UCSD-AML1 (cell line): ENCODE measurements around the gene IL10RB.

Experiments
- DNase-seq: peaks from one replicate; lab custom pipeline; 2025; ENCODE audit not compliant: unreplicated experiment; lab: John Stamatoyannopoulos, UW

The IL10RB gene

DNA sequence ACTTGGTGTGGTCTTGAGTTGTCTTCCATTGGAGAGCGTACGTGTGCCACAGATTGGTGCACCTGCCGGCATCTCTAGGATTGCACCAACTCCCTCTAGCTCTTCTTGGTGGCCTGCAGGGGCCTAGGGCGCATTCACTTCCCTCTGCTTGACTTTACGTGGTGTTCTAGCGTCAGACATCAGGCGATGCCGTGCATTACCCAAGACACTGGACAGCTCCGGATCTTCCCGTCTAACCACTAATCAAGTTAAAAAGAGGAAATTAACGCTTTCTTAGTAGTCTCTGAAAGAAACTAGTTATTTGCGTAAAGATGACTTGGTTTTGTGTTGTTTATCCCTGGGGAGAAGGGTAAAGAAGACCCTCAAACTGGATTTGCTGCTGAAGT is 510 bp upstream of the IL10RB start:
- peak; percentile 54 for DNase-seq

DNA sequence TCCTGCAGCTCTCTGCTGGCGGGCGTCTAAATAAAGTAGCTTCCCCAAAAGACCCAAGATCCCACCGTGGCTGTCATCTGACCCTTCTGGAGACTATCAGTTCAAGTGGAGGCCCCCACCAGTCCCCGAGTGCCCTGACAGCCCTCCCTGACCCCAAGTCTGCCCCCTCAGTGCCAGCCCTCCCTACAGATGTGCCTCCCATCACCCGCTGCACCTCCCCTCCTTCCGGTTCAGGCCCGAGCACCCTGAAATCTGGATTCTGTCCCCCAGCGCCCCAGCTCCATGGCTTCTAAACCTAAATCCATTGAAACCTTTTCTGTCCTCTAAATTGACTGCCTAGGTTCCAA is 595 bp downstream of the IL10RB start:
- DNase-seq, result no peak

DNA sequence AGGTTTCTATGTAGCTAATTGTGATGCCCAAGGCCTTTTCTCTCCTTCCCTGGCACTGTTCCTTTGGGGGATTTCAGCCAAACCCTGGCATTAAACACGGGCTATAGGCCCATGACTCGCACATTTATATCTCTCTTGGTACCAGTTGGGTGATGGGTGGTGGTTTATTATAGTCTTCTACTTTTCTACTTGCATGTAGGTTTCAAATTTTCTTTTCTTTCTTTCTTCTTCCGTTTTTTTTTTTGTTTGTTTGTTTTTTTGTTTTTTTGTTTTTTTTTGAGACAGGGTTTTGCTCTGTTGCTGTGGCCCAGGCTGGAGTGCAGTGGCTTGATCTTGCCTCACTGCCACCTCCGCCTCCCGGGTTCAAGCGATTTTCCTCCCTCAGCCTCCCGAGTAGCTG is 1.1 kb downstream of the IL10RB start:
- no peak for DNase-seq

GRCh38 chr21:33268393-33268736 is 2.2 kb downstream of the IL10RB start:
- no peak for DNase-seq

DNA sequence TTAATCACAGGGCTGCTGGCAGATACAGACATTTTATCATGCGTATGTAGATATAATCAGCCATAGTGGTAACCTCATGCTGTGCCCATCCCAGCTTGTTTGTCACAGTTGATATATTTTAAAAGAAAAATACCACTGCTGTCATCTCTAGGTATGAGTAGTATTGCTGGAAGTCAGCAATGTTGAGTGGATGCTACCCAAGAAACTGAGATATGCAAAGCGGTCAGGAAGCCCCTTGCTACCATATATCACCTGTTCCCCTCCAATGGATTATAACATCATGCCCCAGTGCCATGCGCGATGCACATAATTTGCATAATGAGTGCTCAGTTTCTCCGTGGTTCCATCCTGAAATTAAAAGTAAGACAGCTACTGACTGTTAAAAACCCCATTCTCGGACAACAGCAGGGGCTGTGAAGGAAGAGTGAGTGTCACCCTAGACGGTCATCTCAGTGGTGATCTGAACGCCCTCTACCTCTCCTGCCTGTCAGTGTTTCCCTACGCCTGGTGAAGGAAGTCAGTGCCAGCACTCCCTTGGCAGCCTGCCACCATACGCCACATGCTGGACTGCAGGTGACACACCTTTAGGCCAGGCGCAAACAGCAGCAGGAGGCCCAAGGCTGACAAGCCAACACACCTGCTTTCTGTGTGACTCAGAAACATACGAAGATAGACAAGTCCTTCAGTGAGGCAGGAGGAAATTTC is 2.7 kb downstream of the IL10RB start:
- no peak for DNase-seq

- DNase-seq, result no peak
Observed at GRCh38 chr21:33270986-33271385, 4.8 kb downstream of the IL10RB start.

GRCh38 chr21:33273044-33273443 is 6.9 kb downstream of the IL10RB start:
- DNase-seq, result no peak

GRCh38 chr21:33278721-33279120 is 12.6 kb downstream of the IL10RB start:
- no peak for DNase-seq

DNA sequence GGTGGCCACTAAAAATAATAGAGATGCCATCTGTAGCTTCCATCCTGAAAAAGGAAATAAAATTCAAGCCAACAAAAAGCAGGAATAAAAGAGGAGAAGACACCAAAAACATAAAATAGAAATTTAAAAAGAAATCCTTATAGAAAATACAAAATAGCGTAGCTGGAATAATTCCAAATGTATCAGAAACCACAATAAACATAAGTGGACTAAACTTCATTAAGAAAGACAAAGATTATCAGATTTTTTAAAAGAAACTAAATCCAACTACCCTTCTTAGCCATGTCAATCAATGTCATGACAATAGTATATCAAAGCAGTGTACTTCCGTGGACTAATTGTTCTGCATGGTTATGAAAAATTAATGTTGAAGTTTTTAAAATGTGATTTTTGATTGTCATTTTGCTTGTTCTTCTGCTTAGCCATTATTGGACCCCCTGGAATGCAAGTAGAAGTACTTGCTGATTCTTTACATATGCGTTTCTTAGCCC is 13.2 kb downstream of the IL10RB start:
- no peak for DNase-seq

GRCh38 chr21:33281096-33281652 is 15.0 kb downstream of the IL10RB start:
- no peak for DNase-seq

DNA sequence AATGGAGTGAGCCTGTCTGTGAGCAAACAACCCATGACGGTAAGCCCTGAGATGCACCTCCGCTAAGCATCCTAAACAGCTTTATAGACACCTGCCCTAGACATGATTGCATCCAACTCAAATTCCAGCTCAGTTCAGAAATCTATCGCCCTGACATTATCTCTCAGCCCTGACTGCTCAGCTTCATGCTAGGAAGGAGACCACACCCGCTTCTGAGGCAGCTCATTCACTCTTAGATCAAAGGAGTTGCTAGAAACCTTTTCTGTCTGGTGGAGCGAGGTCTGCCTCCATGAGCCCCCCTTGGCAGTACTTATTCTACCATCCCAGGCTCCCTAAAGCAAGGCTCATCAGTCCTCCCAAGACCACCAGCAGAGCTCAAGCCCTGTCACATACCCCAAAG is 17.0 kb downstream of the IL10RB start:
- DNase-seq, result no peak

GRCh38 chr21:33286076-33286475 is 19.9 kb downstream of the IL10RB start:
- no peak for DNase-seq

DNA sequence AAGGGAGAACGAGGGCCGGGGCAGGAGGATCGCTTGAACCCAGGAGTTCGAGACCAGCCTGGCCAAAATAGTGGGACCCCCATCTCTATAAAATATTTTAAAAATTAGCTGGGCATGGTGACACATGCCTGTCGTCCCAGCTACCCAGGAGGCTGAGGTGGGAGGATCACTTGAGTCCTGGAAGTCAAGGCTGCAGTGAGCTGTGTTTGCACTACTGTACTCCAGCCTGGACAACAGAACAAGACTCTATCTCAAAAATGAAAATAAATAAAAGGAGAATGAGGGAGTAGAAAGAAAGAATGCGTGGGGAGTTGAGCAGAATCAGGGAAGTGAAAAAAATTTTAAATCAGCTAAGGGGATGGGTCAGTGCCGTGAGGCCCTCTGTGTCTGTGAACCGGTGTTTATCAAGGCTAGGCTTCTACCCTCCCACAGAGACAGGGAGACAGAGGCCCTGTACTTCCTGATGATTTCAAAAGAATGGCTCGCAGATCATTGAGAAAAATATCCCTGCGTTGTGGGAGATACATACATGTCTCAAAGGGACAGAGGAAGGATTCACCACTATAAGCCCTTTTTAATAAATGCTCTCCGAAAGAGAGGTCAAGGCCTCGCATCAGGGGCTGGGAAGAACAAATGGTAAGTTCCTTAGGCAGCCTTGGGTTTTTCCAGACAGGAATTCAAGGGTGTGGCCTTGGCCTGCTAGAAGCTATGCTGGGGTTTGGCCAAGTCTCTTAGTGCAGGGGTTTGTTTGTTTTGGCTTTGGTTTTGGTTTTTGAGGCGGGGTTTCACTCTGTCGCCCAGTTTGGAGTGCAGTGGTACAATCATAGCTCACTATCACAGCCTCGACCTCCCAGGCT is 20.7 kb downstream of the IL10RB start:
- DNase-seq, result no peak

GRCh38 chr21:33289199-33289819 is 23.1 kb downstream of the IL10RB start:
- DNase-seq, result no peak

DNA sequence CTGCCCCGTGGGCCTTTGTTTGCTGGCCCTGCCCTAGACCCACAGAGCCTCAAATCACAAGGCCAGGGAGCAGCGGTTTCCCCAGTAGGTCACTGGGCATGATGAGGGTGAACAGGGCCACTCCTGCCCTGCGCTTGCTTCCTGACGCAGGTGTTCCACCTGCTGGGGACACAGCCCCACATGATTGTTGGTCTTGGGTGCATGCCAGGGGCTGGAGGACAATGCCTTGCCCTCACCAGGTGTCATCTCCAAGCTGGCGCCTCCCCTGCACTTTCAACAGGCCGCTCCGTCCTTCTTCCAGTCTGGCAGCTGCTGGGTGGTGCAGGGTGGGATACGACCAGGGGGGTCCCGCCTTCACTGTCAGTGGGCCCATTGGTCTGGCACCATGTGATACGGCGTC is 24.3 kb downstream of the IL10RB start:
- DNase-seq, result no peak

- DNase-seq, result no peak
Observed at GRCh38 chr21:33291686-33292085, 25.5 kb downstream of the IL10RB start.

GRCh38 chr21:33292724-33293123 is 26.6 kb downstream of the IL10RB start:
- no peak for DNase-seq

GRCh38 chr21:33293136-33293535 is 27.0 kb downstream of the IL10RB start:
- DNase-seq, result no peak

DNA sequence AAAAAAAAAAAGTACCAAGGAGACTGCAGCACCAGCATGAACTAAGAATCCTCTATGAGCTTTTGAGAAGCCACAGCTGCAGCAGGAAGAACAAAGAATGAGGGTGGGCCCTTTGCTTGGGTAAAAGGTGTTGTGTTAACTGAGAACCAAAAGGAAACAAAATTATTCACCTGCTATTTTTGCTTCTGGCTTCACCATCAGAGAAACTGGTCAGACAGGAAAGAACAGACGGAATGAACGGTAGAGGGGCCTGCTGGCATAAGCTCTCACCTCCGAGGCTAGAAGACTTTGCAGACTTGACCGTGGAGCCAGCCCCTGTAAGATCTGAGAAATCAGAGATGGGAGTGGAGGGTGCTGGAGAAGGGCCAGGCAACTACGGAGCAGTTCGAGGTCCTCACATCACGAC is 27.6 kb downstream of the IL10RB start:
- DNase-seq, result no peak

GRCh38 chr21:33296156-33296555 is 30.0 kb downstream of the IL10RB start:
- DNase-seq, result no peak

DNA sequence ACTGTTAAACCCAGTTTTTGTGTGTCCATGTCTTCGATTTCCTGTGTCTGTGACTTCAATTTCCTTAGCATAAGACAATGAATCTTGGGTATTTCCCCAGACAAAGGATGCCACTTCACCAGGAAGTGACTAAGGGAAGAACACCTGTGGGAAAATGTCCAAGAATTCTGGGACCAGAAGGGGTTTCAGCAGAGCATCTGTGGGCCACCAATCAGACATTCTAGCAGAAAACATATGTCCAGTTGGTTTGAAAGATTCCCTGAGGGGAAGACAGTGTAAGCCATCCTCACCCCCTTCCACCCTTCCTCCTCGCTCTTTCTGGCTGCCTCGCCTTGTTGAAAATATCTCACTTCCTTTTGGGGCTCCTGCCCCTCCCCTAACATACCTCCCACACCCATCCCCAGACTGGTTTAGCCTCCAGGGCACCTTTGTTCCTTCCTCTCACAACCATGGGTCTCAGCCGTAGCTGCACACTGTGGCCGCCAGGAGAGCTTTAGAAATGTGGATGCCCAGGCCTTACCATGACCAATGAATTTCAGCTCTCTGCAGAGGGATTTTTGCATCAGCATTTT is 33.1 kb downstream of the IL10RB start:
- peak; percentile 25 for DNase-seq
